ENCODE results near the gene NRL. TPM values are rescaled to one million over a fixed set of nuclear protein-coding genes. Genes with fewer than 3 reads are reported as not detected.

Gene NRL
- total RNA-seq, 1 donor from 2014 or later, result 1.8 TPM

DNA sequence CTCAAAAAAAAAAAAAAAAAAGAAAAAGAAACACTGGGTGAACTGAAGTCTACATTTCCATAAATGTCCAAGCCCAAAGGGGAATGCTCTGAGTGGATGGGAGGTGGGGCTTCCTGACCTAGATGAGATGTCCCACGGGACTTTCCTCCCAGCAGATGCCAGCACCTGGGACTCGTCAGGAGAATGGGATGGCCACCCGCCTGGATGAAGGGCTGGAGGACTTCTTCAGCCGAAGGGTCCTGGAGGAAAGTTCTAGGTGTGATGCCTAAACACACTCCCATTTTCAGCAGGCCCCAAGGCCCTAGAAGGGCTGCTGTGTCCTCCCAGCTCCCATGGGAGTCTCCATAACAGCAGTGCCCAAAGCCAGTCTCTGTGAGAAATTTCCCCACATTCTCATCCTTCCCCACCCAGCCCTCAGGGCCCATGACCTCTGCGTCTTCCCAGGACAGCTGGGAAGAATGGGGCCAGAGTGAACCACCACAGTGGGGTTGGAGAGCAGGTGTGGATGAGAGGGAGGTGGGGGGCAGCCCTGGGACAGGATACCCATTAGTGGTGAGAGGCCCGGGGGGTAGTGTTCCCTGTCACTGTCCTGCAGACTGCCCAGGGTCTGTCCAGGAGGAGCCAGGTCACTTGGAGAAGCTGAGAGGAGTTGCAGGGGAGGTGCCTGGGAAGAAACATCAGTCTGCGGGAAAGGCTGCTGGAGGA lies 50.5 kb downstream of the NRL start:
- Mint-ChIP-seq H3K4me1 (ENCODE audit: unreplicated experiment) (no peaks in the 10 kb centered on the region), H3K36me3 (no peaks in the 10 kb centered on the region), H3K9me3 (no peaks in the 10 kb centered on the region), H3K27ac (no peak overlapping the region), H3K27me3 (no peaks in the 10 kb centered on the region), H3K4me3 (no peak overlapping the region)
- TF ChIP-seq, protein P1, sequence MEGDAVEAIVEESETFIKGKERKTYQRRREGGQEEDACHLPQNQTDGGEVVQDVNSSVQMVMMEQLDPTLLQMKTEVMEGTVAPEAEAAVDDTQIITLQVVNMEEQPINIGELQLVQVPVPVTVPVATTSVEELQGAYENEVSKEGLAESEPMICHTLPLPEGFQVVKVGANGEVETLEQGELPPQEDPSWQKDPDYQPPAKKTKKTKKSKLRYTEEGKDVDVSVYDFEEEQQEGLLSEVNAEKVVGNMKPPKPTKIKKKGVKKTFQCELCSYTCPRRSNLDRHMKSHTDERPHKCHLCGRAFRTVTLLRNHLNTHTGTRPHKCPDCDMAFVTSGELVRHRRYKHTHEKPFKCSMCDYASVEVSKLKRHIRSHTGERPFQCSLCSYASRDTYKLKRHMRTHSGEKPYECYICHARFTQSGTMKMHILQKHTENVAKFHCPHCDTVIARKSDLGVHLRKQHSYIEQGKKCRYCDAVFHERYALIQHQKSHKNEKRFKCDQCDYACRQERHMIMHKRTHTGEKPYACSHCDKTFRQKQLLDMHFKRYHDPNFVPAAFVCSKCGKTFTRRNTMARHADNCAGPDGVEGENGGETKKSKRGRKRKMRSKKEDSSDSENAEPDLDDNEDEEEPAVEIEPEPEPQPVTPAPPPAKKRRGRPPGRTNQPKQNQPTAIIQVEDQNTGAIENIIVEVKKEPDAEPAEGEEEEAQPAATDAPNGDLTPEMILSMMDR (conservative IDR thresholded peaks at IDR 0.05), result no peak
- DNase-seq (ENCODE audit: extremely low spot score, unreplicated experiment), result no peak

DNA sequence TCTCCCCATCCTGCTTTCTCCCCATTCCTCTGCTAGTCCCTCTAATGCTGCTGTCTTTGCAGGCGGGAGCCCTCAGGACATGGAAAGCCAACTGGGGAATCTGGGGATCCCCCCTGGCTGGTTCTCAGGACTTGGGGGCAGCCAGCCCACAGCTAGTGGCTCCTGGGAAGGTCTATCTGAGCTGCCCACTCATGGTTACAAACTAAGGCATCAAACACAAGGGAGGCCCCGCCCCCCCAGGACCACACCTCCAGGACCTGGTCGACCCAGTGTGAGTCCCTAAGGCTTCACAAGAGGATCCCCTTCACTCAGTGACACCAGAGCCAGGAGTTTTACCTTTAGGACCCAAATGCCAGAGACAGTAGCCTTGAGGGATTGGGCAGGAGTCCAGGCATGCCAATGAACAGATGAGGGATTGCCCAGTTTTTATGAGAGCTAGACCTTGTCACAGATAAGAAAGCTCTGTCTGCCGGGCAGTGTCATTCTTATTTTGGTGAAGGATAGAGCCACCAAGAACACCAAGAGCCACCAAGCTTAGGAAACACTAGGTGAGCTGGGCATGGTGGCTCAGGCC lies 51.4 kb downstream of the NRL start:
- H3K27ac Mint-ChIP-seq, result no peak overlapping the region
- no peaks in the 10 kb centered on the region for H3K27me3 Mint-ChIP-seq

DNA sequence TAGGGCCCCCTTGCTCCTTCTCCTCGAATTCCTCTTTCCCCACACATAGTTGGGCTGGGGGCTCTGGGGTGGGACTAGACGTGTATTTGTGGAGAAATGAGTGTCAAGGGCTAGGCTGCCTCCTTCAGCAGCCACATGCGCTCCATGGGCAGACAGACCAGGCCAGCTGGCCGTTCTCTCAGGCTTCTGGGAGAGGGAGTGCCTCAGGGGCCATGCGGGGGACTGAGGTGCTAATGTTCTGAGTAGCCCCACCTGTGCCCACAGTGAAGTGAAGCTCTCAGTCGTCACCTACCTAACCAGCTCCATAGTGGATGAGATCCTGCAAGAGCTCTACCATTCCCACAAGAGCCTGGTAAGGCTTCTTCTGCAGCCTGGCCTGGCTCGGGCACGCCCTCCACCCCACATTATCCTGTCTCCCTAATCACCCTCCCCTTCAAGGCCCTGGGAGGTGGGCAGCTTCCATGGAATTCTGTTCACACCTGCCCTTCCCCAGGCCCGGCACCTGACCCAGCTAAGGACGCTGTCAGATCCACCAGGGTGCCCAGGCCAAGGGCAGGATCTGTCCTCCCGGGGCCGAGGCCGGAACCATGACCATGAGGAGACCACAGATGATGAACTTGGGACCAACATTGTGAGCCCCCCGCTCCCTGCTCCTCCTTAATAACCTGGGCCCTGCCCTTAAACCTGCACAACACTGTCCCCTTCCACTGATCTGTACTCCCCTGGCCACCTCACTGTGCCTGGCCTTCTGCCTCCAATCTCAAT lies 52.4 kb downstream of the NRL start:
- Mint-ChIP-seq H3K27me3 (peaks cover 3% of the 10 kb centered on the region), H3K9me3 (no peaks in the 10 kb centered on the region), H3K4me1 (ENCODE audit: unreplicated experiment) (peaks cover 4% of the 10 kb centered on the region), H3K27ac (no peak overlapping the region), H3K4me3 (no peak overlapping the region), H3K36me3 (no peaks in the 10 kb centered on the region)
- TF ChIP-seq, protein P1 (conservative IDR thresholded peaks at IDR 0.05), result no peak
- DNase-seq (ENCODE audit: extremely low spot score, unreplicated experiment), result no peak

More for the DNA sequence above, 51.4 kb downstream of the NRL start:
- TF ChIP-seq, protein P1 (conservative IDR thresholded peaks at IDR 0.05), result no peak
- Mint-ChIP-seq H3K4me3 (no peak overlapping the region), H3K4me1 (ENCODE audit: unreplicated experiment) (peaks cover under 1% of the 10 kb centered on the region), H3K36me3 (no peaks in the 10 kb centered on the region), H3K9me3 (no peaks in the 10 kb centered on the region)
- DNase-seq (ENCODE audit: extremely low spot score, unreplicated experiment), result no peak

DNA sequence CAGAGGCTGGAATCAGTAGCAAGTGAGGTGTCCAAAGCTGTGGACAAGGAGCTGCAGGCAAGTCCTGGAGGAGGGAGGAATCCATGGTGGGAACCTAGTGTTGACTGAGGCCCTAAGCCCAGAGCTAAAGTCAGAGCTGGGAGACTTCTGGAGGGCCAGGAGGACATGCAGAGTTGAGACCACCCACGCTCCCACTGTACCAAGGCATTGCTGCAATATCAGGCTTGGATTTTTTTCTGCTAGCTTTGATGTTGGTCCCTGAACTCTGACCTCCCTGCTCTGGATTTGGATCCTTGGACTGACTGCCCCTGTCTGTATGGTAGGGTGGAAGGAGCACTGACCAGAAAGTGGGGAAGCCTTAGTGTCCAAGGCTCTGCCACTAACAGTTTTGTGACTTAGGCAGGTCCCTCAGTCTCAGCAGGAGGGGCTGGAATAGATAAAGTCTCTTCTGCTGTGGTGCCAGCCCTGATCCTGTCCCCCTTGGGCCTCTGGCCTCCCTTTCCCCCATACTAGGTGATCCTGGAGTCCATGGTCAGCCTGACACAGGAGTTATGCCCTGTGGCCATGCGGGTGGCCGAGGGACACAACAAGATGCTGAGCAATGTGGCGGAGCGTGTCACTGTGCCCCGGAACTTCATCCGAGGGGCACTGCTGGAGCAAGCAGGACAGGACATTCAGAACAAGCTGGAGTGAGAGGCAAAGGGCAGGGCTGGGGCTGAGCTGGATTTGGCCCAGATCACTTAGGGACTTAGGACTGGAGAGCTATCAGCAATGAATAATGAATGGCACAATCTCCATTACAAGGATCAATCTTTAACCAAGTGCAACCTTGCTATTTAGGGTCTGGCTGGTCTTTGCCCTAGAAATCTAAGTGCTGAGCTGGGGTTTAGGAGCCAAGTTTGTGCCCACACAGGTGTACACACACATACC lies 53.5 kb downstream of the NRL start:
- Mint-ChIP-seq H3K27ac (no peak overlapping the region), H3K27me3 (peaks cover 3% of the 10 kb centered on the region), H3K4me3 (no peak overlapping the region), H3K9me3 (no peaks in the 10 kb centered on the region), H3K4me1 (ENCODE audit: unreplicated experiment) (peaks cover 4% of the 10 kb centered on the region), H3K36me3 (no peaks in the 10 kb centered on the region)
- TF ChIP-seq, protein P1 (conservative IDR thresholded peaks at IDR 0.05), result no peak
- no peak for DNase-seq (ENCODE audit: extremely low spot score, unreplicated experiment)

DNA sequence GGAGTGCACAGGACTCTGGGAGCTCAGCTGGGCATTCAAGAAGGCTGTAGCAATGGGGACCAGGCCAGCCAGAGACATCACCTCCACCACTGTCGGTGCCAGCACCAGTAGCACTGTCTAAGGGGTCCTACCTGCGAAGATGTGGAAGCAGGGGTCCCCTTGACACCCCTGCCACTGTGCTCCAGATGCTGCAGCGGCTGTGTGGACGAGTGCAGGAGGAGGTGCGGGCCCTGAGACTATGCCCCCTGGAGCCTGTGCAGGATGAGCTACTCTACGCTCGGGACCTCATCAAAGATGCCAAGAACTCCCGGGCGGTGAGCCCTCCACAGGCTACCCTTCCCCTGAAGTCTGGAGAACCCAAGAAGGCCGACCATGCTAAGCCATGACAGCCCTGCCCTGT lies 54.3 kb downstream of the NRL start:
- H3K27ac Mint-ChIP-seq, result no peak overlapping the region

More for the DNA sequence above, 54.3 kb downstream of the NRL start:
- Mint-ChIP-seq H3K4me3 (no peak overlapping the region), H3K4me1 (ENCODE audit: unreplicated experiment) (peaks cover 4% of the 10 kb centered on the region), H3K27me3 (peaks cover 3% of the 10 kb centered on the region), H3K36me3 (no peaks in the 10 kb centered on the region), H3K9me3 (no peaks in the 10 kb centered on the region)
- TF ChIP-seq, protein P1 (conservative IDR thresholded peaks at IDR 0.05), result no peak
- DNase-seq (ENCODE audit: extremely low spot score, unreplicated experiment), result no peak
